Spleen (tissue), 7 donors: ENCODE measurements around the gene SERAC1.

ENCODE experiments used
- CTCF ChIP-seq, 11 experiments: fragments of 200-600 bp in 7 of 11; fragments of 450-650 bp in 4 of 11; sonication (generic) in 4 of 11; IDR thresholded peaks in 8 of 11; conservative IDR thresholded peaks in 3 of 11; 1 replicate in 7 of 11; 2 replicates in 4 of 11; pipeline versions ENCODE4 v1.4.0 to v1.8.0; 2016 to 2021; ENCODE audit warnings: antibody characterized with exemption in 11 of 11, inconsistent platforms in 4 of 11, mild to moderate bottlenecking in 1 of 11
- POLR2A ChIP-seq, 3 donors: fragments of 450-650 bp; IDR thresholded peaks; one replicate each; pipeline ENCODE4 v1.5.1; 2017; ENCODE audit warnings: antibody characterized with exemption in 3 of 3, mild to moderate bottlenecking in 1 of 3
- donor health status: DM: no; HTN: no; CAD: no; lungs with moderate emphysema.
- donor health status: DM: no; HTN: no; CAD: no.
- donor health status: DM: no; HTN: no; CAD: no.

- TF ChIP-seq POLR2A (IDR thresholded peaks at IDR 0.05): no peak
- TF ChIP-seq CTCF (IDR thresholded peaks at IDR 0.05 in 8 of 11, conservative IDR thresholded peaks at IDR 0.05 in 3 of 11): no peak
Observed at GRCh38 chr6:158158123-158158522, 9.9 kb downstream of the SERAC1 start.
